NCI-H2227 (cell line): Measurements from ENCODE around the gene MTX1.
A peak's percentile ranks its signal among the peaks of the same experiment; 100 is the strongest.
"Not testable (repeated sequence)": the region's sequence is repeated elsewhere in the genome, so short reads cannot be mapped to it uniquely, and the experiment has no call there.

ENCODE experiments used
- DNase-seq: peaks from one replicate; lab custom pipeline; 2025; ENCODE audit not compliant: unreplicated experiment; lab: John Stamatoyannopoulos, UW

Gene MTX1

GRCh38 chr1:155205969-155206593, 2.4 kb upstream of the MTX1 start:
- DNase-seq = no peak

GRCh38 chr1:155206891-155207805, 1.3 kb upstream of the MTX1 start:
- peak; percentile 90 for DNase-seq

GRCh38 chr1:155207806-155208540, 522 bp upstream of the MTX1 start, which contains the start of gene THBS3:
Gene THBS3, minus strand, starts transcription at chr1:155207897. Its CDS starts 21 bp downstream, at chr1:155207876.
- peak; percentile 89 for DNase-seq

GRCh38 chr1:155209312-155209721, 822 bp downstream of the MTX1 start:
- DNase-seq = no peak

- no peak for DNase-seq
These were observed 2.0 kb downstream of the MTX1 start for GRCh38 chr1:155210314-155211104.

- DNase-seq = not testable (repeated sequence)
These were observed 3.0 kb downstream of the MTX1 start for GRCh38 chr1:155211381-155212050.

GRCh38 chr1:155212051-155212440, 3.6 kb downstream of the MTX1 start:
- DNase-seq = not testable (repeated sequence)

GRCh38 chr1:155214702-155215101, 6.2 kb downstream of the MTX1 start:
- not testable (repeated sequence) for DNase-seq

GRCh38 chr1:155218854-155219591, 10.5 kb downstream of the MTX1 start:
- peak; percentile 90 for DNase-seq

GRCh38 chr1:155219592-155220031, 11.1 kb downstream of the MTX1 start:
- DNase-seq = peak; percentile 74

- not testable (repeated sequence) for DNase-seq
These were observed 11.9 kb downstream of the MTX1 start for GRCh38 chr1:155220211-155220965.

GRCh38 chr1:155223047-155223446, 14.6 kb downstream of the MTX1 start:
- DNase-seq = no peak

GRCh38 chr1:155225404-155225759, 16.9 kb downstream of the MTX1 start:
- not testable (repeated sequence) for DNase-seq

- peak; percentile 74 for DNase-seq
These were observed 17.9 kb downstream of the MTX1 start for GRCh38 chr1:155226188-155226909.

GRCh38 chr1:155226910-155227260, 18.4 kb downstream of the MTX1 start:
- DNase-seq = peak; percentile 80

- peak; percentile 99 for DNase-seq
These were observed 19.0 kb downstream of the MTX1 start for GRCh38 chr1:155227261-155228095.

GRCh38 chr1:155228096-155228427, 19.6 kb downstream of the MTX1 start:
- DNase-seq = no peak
